ENCODE data around the gene LZTS2.

GRCh38 chr10:100998183-100998990, 1.2 kb upstream of the LZTS2 start:
- TF ChIP-seq CHD2 (IDR thresholded peaks at IDR 0.05; ENCODE audit: borderline replicate concordance, low read depth, low read length) (0 out of 2 replicates have a peak, but pooled peaks have one; percentile 37), CTCF (IDR thresholded peaks at IDR 0.05 in 2 of 3, conservative IDR thresholded peaks at IDR 0.05 in 1 of 3; ENCODE audit: control insufficient read depth in 2 of 3, extremely low read depth in 1 of 3, insufficient read depth in 1 of 3, low read depth in 3 of 3, low read length in 3 of 3) (no peak), SIX5 (IDR thresholded peaks at IDR 0.05; ENCODE audit: low read depth, low read length, severe bottlenecking) (no peak), GABPA (IDR thresholded peaks at IDR 0.05; ENCODE audit: low read depth) (no peak), MEF2A (IDR thresholded peaks at IDR 0.05; ENCODE audit: insufficient read depth, low read depth, low read length) (0 out of 2 replicates have a peak, but pooled peaks have one; percentile 17), TAF1 (IDR thresholded peaks at IDR 0.05; ENCODE audit: borderline replicate concordance, low read depth, low read length) (no peak), SUPT20H (IDR thresholded peaks at IDR 0.05; ENCODE audit: borderline replicate concordance, control insufficient read depth, low read depth, low read length) (no peak), NFYB (IDR thresholded peaks at IDR 0.05; ENCODE audit: insufficient read depth, low read depth, low read length) (no peak), POLR2A (IDR thresholded peaks at IDR 0.05; ENCODE audit: low read depth, low read length) (no peak), SUZ12 (IDR thresholded peaks at IDR 0.05; ENCODE audit: unreplicated experiment) (no peak), ZBTB40 (IDR thresholded peaks at IDR 0.05; ENCODE audit: borderline replicate concordance) (no peak), ELK1 (IDR thresholded peaks at IDR 0.05; ENCODE audit: low read depth, low read length) (no peak)
